Osteoblast (primary cell): ENCODE data around the gene RO60. TPM values are rescaled to one million over a fixed set of nuclear protein-coding genes. Genes with fewer than 3 reads are reported as not detected.

ENCODE experiments used
- DNase-seq: peaks from one replicate; pipeline ENCODE4 v3.0.0; 2011; ENCODE audit warnings: low spot score, mixed read lengths; ENCODE audit not compliant: insufficient read length; ENCODE audit errors: missing footprints
- H2AFZ ChIP-seq: 2 replicates; pipeline ENCODE4 v1.6.0; 2011; ENCODE audit warnings: mild to moderate bottlenecking, low read length
- H3K27ac ChIP-seq: 2 replicates; pipeline ENCODE4 v1.5.1; 2011; ENCODE audit warnings: mild to moderate bottlenecking, low read depth, low read length, moderate library complexity
- H3K27me3 ChIP-seq: 2 replicates; pipeline ENCODE4 v1.6.0; 2012; ENCODE audit warnings: mild to moderate bottlenecking, control low read depth, inconsistent platforms, low read length, moderate library complexity; ENCODE audit not compliant: insufficient read depth
- H3K36me3 ChIP-seq: 2 replicates; pipeline ENCODE4 v1.5.1; 2011; ENCODE audit warnings: mild to moderate bottlenecking, low read length, control low read depth, moderate library complexity; ENCODE audit not compliant: insufficient read depth
- H3K4me1 ChIP-seq: 2 replicates; pipeline ENCODE4 v1.5.1; 2011; ENCODE audit warnings: mild to moderate bottlenecking, low read length, control low read depth, moderate library complexity; ENCODE audit not compliant: insufficient read depth
- H3K4me2 ChIP-seq: 2 replicates; pipeline ENCODE4 v1.6.0; 2011; ENCODE audit warnings: mild to moderate bottlenecking, low read length; ENCODE audit not compliant: insufficient read depth
- H3K4me3 ChIP-seq: fragments of 200-600 bp; sonication (generic); 3 replicates; pipeline ENCODE4 v1.5.1; 2012; ENCODE audit warnings: mild to moderate bottlenecking, low read length, inconsistent platforms; ENCODE audit not compliant: insufficient read depth
- H3K79me2 ChIP-seq: 2 replicates; pipeline ENCODE4 v1.6.0; 2012; ENCODE audit warnings: mild to moderate bottlenecking, low read length, control low read depth, inconsistent platforms; ENCODE audit not compliant: insufficient read depth
- H3K9me3 ChIP-seq: 2 replicates; pipeline ENCODE4 v1.5.1; 2011; ENCODE audit warnings: low read depth, low read length, control low read depth
- H4K20me1 ChIP-seq: 2 replicates; pipeline ENCODE4 v1.6.0; 2012; ENCODE audit warnings: mild to moderate bottlenecking, low read length, control low read depth; ENCODE audit not compliant: insufficient read depth
- CTCF ChIP-seq: IDR thresholded peaks from 2 replicates; pipeline ENCODE4 v1.5.1; 2011; ENCODE audit warnings: mild to moderate bottlenecking, low read depth, low read length, moderate library complexity; ENCODE audit errors: extremely low read depth
- small RNA-seq: library from RNA; depleted of rRNA; stranded (forward); fragments of <200 nt; gene quantifications from one replicate; pipeline ENCODE3, GENCODE V24; 2012
- total RNA-seq: library from RNA; depleted of rRNA; stranded (reverse); fragments of >200 nt; gene quantifications from 2 replicates; pipeline ENCODE4 v1.2.3, GENCODE V29; 2012

RO60 gene
- total RNA-seq, 1 donor = 138 TPM

DNA sequence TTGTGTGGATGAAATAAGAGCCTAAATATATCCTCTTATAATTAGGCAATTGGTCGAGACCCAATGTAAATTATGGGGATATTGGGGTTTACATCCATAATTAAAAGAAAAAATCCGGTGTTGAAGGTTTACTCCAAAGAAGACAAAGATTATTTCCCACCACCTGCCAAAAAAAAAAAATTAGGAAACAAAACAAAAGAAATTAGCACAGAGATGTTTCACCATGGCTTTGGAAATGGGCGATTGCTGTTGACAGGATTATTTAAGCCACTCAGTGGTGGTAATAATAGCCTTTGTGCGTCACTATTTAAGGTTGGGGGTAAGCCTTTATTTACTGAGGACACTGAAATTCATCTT is 46.4 kb downstream of the RO60 start:
- Histone ChIP-seq H3K9me3 (no peaks in the 10 kb centered on the region), H3K4me2 (peak overlapping the region; percentile 92), H3K79me2 (peaks cover 33% of the 10 kb centered on the region), H3K4me1 (peaks cover 13% of the 10 kb centered on the region), H3K36me3 (peaks cover 4% of the 10 kb centered on the region), H2AFZ (peak overlapping the region; percentile 90), H3K27ac (peak overlapping the region; percentile 78), H4K20me1 (peaks cover 2% of the 10 kb centered on the region), H3K4me3 (peak overlapping the region; percentile 76), H3K27me3 (no peaks in the 10 kb centered on the region)
- TF ChIP-seq CTCF = no peak
- no peak for DNase-seq

GRCh38 chr1:193108471-193108870 is 49.1 kb downstream of the RO60 start:
- Histone ChIP-seq H3K79me2 (peaks cover 8% of the 10 kb centered on the region), H4K20me1 (no peaks in the 10 kb centered on the region), H3K4me1 (peaks cover 26% of the 10 kb centered on the region), H3K27me3 (no peaks in the 10 kb centered on the region), H3K36me3 (no peaks in the 10 kb centered on the region), H3K4me3 (no peak overlapping the region), H2AFZ (no peak overlapping the region), H3K9me3 (no peaks in the 10 kb centered on the region), H3K27ac (no peak overlapping the region), H3K4me2 (no peak overlapping the region)
- no peak for DNase-seq
- TF ChIP-seq CTCF = no peak

Small RNAs within 50 kb of the gene (small RNA-seq; reads per million reads assigned to genes)
- 0.30 reads per million for gene SCARNA18B

Other genes with a start within 250 kb of the RO60 start
- gene UCHL5, start 252 bp upstream of the RO60 start, total RNA-seq = 28.0 and 34.4 TPM in 2 replicates
- 9.4 and 10.9 TPM in 2 replicates for gene GLRX2, start 45.8 kb downstream of the RO60 start, total RNA-seq
- 23.0 and 29.7 TPM in 2 replicates for gene CDC73, start 62.4 kb downstream of the RO60 start, total RNA-seq
- 2.1 and 2.2 TPM in 2 replicates for gene B3GALT2, start 127.0 kb downstream of the RO60 start, total RNA-seq